Osteocyte (in vitro differentiated cells): ENCODE measurements around the gene POU4F3. TPM values are rescaled to one million over a fixed set of nuclear protein-coding genes. Genes with fewer than 3 reads are reported as not detected.

Source experiments
- DNase-seq: peaks from one replicate; pipeline ENCODE4 v3.0.0; 2021; ENCODE audit warnings: mixed read lengths; ENCODE audit not compliant: unreplicated experiment; ENCODE audit errors: extremely low spot score
- H3K27ac Mint-ChIP-seq: one replicate; pipeline ENCODE4 v1.8.0; 2021; ENCODE audit warnings: mild to moderate bottlenecking, mixed read lengths; ENCODE audit not compliant: unreplicated experiment
- H3K27me3 Mint-ChIP-seq: one replicate; pipeline ENCODE4 v1.8.0; 2021; ENCODE audit warnings: mixed read lengths; ENCODE audit not compliant: unreplicated experiment
- H3K36me3 Mint-ChIP-seq: one replicate; pipeline ENCODE4 v1.8.0; 2021; ENCODE audit warnings: mixed read lengths; ENCODE audit not compliant: unreplicated experiment
- H3K4me1 Mint-ChIP-seq: one replicate; pipeline ENCODE4 v1.8.0; 2021; ENCODE audit warnings: mixed read lengths; ENCODE audit not compliant: unreplicated experiment
- H3K4me3 Mint-ChIP-seq: one replicate; pipeline ENCODE4 v1.8.0; 2021; ENCODE audit warnings: mild to moderate bottlenecking, moderate library complexity, mixed read lengths; ENCODE audit not compliant: unreplicated experiment
- H3K9me3 Mint-ChIP-seq: one replicate; pipeline ENCODE4 v1.8.0; 2021; ENCODE audit warnings: mixed read lengths; ENCODE audit not compliant: unreplicated experiment
- total RNA-seq: library from RNA; stranded (reverse); gene quantifications from 2 replicates; pipeline ENCODE4 v1.2.1, GENCODE V29; 2021
- TF ChIP-seq, protein P1 (sequence below): fragments of 200-600 bp; sonication (generic); IDR thresholded peaks from 2 replicates; pipeline ENCODE4 v1.5.0; 2021; ENCODE audit warnings: antibody characterized with exemption, mild to moderate bottlenecking, moderate library complexity

Gene POU4F3
- total RNA-seq, 1 donor from 2014 or later = not detected

DNA sequence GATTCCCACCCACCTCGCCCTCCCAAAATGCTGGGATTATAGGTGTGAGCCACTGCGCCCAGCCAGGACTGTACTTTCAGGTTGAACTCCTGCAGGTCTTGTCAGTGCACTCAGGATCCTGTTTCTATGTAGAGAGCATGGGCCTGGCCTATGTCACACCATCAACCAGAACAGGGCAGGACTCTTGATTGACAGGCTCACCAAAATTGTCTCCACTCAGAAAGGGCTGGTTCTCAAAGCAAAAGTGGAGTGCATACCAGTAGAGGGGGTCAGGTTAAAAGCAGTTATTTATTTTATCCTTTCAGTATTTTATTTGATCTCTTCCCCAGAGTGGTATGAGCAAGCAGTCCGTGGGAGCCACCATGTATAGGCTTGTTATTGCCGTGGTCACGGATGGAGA lies 27.4 kb upstream of the POU4F3 start:
- H3K9me3 Mint-ChIP-seq = no peaks in the 10 kb centered on the region
- H3K4me1 Mint-ChIP-seq = no peaks in the 10 kb centered on the region

DNA sequence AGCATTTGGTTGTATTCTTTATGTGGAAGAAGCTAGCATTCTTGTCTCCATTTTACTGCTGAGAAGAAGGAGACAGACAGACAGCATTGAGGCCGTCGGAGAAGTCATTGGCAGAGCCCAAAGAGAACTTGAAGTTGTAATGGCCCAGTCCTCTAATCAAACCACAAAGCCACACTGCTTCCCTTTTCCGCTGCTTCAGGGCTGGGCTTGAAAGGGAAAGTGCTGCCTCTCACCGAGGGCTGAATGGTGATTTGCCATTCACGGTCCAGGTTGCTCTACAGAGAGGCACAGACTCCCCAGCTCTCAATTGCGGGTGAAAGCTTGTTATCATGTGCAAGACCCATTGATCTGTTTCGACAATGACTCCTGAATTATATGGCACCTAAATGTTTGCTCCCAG lies 25.6 kb upstream of the POU4F3 start:
- Mint-ChIP-seq H3K36me3 (no peaks in the 10 kb centered on the region), H3K27ac (no peak overlapping the region), H3K4me1 (no peaks in the 10 kb centered on the region), H3K27me3 (peaks cover 40% of the 10 kb centered on the region), H3K9me3 (no peaks in the 10 kb centered on the region), H3K4me3 (no peak overlapping the region)
- TF ChIP-seq, protein P1, sequence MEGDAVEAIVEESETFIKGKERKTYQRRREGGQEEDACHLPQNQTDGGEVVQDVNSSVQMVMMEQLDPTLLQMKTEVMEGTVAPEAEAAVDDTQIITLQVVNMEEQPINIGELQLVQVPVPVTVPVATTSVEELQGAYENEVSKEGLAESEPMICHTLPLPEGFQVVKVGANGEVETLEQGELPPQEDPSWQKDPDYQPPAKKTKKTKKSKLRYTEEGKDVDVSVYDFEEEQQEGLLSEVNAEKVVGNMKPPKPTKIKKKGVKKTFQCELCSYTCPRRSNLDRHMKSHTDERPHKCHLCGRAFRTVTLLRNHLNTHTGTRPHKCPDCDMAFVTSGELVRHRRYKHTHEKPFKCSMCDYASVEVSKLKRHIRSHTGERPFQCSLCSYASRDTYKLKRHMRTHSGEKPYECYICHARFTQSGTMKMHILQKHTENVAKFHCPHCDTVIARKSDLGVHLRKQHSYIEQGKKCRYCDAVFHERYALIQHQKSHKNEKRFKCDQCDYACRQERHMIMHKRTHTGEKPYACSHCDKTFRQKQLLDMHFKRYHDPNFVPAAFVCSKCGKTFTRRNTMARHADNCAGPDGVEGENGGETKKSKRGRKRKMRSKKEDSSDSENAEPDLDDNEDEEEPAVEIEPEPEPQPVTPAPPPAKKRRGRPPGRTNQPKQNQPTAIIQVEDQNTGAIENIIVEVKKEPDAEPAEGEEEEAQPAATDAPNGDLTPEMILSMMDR = no peak
- DNase-seq = no peak

More for the DNA sequence above, 27.4 kb upstream of the POU4F3 start:
- Mint-ChIP-seq H3K27ac (no peak overlapping the region), H3K36me3 (no peaks in the 10 kb centered on the region), H3K27me3 (peaks cover 51% of the 10 kb centered on the region), H3K4me3 (no peak overlapping the region)
- DNase-seq = no peak
- TF ChIP-seq, protein P1 = no peak

DNA sequence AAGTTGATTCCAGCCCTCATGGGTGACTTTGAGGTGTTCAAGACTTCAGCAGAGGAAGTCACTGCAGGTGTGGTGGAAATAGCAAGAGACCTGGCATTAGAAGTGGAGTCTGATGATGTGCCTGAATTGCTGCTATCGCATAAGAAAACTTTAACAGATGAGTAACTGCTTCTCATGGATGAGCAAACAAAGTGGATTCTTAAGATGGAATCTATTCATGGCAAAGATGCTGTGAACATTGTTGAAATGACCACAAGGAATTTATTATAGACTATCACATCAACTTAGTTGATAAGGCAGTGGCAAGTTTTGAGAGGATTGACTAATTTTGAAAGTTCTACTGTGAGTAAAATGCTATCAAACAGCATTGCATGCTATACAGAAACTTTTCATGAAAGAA lies 17.1 kb upstream of the POU4F3 start:
- TF ChIP-seq, protein P1 = no peak
- Mint-ChIP-seq H3K27ac (no peak overlapping the region), H3K4me1 (no peaks in the 10 kb centered on the region), H3K4me3 (no peak overlapping the region), H3K36me3 (no peaks in the 10 kb centered on the region), H3K27me3 (peaks cover 5% of the 10 kb centered on the region), H3K9me3 (no peaks in the 10 kb centered on the region)
- DNase-seq = no peak

DNA sequence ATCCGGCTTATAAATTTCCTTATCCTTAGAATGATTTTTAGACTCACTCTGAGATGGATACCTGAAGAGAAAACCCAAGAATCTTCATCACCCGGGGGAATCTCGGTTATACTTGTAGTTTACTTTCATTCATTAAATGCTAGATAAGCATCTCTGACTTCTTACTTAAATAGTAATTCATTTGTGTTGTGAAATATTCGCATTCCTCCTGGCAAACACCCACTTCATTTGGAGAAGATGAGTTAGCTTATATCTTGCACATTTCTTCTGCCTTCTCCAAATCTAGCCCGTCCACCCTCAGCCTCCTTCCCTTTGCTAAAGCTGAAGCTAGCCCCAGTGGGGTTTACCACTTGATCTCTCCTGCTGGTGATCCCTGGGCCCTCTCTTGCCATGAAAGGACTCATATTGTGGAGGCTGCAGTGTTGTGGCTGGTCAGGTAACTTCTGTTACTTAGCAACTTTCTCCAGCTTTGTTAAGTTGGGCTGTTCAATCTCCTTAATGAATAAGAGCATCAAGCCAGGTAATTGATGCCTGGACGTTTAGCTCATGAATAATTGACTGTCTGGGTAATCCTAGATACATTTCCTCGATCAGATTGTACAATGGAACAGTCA lies 11.3 kb upstream of the POU4F3 start:
- no peak for DNase-seq
- Mint-ChIP-seq H3K4me1 (no peaks in the 10 kb centered on the region), H3K9me3 (no peaks in the 10 kb centered on the region), H3K27me3 (peaks cover 33% of the 10 kb centered on the region), H3K36me3 (no peaks in the 10 kb centered on the region), H3K4me3 (no peak overlapping the region), H3K27ac (no peak overlapping the region)
- TF ChIP-seq, protein P1 = no peak

DNA sequence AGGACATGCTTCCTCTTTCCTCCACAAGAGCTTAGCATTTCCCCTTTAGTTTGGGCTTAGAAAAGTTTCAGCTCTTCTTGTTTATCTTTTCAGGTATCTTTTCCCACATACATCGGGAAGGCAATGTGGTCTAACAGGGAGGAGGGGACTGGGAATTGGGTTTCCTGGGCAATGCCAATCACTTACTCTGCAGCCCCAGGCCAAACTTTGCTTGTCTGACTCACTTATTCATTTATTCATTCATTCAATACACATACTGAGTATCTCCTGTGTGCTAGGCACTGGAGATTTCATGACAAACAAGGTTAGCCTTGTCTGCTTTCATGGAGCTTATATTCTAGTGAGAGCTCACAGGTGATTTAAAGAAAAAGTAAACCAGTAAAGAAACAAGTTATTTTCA lies 10.7 kb upstream of the POU4F3 start:
- no peaks in the 10 kb centered on the region for H3K4me1 Mint-ChIP-seq
- H3K36me3 Mint-ChIP-seq = no peaks in the 10 kb centered on the region
- TF ChIP-seq, protein P1 = no peak
- no peaks in the 10 kb centered on the region for H3K9me3 Mint-ChIP-seq
- no peak overlapping the region for H3K4me3 Mint-ChIP-seq
- DNase-seq = no peak
- H3K27ac Mint-ChIP-seq = no peak overlapping the region
- H3K27me3 Mint-ChIP-seq = peaks cover 37% of the 10 kb centered on the region
